ENCODE data around the gene SMIM22.
A peak's percentile ranks its signal among the peaks of the same experiment; 100 is the strongest.

SMIM22 gene

DNA sequence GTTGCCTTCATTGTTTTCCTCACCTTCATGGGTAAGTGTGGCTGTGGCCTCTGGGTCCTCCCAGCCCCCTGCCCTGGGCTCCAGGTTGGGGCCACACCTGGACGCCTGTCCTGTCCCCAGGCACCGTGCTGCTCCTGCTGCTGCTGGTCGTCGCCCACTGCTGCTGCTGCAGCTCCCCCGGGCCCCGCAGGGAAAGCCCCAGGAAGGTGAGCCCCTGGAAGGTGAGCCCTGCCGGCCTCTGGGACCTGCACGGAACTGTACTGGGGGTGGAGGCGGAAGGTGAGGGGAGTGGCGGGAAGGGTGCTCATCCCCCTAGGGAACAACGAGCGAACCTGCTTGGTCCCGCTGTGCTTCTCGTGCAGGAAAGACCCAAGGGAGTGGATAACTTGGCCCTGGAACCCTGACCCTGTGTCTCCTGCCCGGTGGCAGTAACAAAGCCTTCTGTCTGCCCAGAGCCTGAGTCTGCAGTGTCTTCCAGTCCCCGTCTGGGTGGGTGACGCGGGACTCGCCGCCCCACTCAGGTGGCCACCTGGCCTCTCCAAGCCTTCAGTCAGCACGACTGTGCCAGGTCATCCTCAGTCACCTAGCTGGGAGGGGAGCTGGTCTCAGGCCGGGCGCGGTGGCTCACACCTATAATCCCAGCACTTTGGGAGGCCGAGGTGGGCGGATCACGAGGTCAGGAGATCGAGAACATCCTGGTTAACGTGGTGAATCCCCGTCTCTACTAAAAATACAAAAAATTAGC is 831 bp downstream of the SMIM22 start:
- DNase-seq, result no peak

DNA sequence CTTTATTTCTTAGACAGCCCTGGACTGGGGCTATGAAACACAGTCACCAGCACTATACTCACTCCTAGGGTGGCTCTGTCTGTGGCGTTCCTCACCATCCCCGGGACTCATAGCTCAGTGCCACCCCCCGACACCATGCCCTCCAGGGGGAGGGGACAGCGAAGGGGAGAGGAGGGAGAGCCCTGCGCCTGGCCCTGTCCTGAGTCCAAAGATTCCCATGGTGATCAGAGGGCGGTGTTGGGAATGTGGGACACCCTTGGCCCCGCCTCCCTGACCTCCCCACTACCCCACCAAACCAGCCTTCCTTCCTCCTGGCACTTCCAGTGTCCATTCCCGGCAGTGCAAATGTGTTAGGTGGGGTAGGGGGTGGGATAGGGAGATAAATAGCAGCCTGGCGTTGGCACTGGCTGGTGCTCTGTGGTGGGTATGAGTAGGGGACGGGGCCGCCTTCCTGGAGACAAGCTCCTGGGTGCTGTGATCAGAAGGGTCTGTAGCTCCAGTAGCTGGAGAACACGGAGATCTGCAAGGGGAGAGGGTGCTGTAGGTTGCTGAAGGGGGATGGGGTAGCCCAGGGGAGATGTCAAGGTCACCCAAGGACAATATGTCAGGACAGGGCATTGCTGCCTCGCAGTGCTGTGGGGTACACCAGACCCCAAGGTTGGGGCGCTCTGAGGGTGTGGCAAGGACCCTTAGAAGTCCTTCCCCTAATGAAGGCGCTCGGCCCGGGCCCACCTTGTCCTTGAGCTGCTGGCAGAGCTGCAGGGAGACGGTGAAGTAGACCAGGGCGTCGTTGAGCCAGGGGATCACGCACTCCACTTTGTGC is 2.0 kb downstream of the SMIM22 start:
- DNase-seq, result no peak

DNA sequence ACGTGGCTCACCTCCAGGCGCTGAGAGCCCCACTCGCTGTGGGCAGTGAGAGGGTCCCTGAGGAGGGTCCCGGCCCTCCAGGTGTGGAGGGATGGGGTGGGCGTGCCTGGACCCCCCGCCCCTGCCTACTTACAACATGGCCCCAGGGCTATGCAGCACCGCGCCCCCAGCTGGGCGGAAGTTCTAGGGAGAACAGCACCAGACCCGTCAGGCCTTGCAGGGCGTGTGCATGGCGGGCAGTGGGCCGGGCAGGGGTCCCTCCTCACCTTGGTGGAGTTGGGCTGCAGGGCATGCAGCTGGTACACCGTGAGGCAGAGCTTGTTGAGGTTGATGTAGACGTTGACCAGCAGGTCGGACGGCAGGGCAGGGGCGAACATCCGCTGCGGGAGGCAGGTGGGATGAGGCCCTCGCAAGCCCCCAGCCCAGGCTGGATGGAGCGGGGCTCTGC is 2.7 kb downstream of the SMIM22 start:
- DNase-seq, result no peak

DNA sequence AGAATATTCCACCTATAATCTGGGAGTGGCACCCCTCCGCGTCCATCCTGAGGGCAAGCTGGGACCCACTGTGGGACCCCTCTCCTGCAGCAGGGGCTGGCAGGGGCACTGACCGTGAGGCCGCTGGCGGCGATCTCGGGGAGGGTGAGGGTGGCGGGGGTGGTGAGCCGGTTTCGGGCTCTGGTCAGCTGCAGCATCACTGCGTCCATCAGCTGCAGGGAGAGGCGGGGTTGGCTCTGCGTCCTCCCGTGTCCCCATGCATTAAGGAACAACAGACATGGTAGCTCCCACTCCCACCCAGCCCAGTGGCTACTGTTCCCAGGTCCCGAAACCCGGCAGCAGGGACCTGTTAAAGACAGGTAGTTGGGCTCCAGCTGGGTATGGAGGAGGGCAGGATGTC is 3.3 kb downstream of the SMIM22 start:
- no peak for DNase-seq

DNA sequence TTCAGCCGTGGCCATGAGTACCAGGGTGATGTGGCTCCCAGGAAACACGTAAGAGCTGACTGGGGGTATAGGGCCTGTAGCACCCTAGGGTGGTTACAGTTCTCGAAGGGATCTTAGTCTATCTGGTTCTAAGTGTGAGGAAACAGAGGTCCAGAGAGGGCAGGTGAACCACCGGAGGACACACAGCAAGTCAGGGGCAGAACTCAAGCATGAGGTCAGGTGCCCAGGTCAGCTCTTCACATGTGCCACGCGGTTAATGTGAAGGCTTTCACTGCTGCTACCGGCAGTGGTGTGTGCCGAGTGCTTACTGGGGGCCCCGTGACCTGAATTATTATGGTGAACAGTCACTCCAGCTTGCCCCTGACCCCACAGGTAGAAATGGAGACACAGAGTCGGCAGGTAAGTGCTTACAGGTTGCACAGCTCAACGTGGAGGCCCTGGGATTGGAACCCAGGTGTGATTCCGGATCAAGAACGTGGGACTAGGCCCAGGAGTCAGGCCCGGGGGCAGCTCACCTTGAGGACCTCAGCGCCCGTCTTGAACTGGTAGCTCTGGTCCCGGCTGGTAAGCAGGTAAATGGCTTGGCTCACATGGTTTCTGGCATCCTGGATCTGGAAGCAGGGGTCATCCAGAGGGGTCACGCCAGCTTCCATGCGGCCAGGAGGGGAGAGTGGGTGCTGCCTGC is 4.1 kb downstream of the SMIM22 start:
- DNase-seq, result no peak

DNA sequence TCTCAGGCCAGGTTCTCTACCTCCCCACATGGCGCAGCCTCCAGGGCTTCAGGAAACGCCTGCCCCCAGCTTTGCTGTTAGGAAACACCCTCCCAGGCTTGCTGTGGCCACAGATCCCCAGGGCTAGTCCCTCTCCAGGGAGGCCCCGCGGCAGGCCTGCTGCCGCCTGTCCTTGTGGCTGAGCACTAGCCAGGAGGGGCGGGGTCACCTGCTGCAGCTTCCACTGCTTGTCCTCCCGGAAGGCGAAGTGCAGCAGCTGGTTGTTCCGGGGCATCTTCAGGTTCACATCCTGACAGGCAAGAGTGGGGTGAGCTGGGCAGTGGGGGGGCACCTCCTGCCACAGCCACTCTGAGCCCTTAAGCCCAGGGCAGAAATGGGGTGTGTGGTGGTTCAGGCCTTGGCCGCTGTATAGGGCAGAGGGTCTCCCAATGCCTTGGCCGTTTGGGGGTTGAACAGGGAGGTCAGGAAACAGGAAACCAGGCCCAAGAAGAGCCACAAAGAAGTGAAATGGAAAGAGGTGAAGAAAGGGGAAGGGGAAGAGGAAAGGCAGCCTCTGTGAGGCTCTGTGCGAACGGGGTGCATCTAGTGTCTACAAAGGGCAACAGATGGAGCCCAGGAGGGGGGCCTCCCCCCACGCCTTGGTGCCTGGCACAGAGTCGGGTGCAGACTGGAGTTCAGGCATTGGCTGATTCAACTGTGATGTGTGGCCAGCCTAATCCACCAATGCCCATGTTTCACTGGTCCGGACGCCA is 5.3 kb downstream of the SMIM22 start:
- peak in 45 of 51 donors; percentile 6 to 95 (median 72) for DNase-seq

DNA sequence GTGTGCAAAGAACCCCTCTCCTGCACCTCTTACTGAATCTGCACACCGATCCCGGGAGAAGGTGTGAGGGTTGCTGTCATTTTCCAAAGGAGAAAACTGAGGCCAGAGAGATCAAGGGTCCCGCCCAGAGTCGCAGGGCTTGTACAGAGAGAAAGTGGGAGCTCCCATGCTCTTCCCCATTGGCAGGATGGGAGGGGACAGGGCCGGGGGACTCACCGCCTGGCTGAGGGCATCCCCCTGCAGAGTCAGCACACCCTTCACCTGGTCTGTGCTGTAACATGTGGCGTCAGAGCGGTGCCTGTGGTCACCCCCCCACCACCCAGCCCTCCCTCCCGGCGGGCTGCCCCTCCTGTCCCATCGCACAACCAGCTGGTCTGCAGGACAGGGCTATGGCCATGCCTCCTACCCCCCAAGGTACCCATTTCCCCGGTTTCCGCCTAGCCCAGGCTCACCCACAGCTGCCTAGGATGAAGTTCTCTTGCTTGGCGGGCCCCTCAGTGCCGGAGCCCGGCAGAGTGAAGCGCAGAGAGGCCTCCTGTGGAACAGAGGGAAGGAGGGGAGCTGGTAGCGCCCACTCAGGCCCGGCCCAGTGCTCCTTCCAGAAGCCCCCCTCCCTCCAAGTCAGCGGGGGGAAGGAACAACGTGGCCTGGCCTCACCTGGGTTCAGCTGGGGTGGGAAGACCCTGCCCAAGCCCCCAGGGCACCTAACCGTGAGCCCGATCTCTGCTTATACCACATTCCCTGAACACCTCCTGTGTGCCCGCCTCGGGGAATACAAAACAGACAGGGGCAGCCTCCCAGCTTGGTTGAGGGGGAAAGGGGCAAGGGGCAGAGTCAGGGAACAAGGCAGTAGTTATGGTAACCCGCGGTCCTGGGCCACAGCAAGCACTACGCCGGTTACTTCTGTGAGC is 6.1 kb downstream of the SMIM22 start:
- DNase-seq, result peak in 9 of 51 donors; percentile 29 to 57 (median 47)

DNA sequence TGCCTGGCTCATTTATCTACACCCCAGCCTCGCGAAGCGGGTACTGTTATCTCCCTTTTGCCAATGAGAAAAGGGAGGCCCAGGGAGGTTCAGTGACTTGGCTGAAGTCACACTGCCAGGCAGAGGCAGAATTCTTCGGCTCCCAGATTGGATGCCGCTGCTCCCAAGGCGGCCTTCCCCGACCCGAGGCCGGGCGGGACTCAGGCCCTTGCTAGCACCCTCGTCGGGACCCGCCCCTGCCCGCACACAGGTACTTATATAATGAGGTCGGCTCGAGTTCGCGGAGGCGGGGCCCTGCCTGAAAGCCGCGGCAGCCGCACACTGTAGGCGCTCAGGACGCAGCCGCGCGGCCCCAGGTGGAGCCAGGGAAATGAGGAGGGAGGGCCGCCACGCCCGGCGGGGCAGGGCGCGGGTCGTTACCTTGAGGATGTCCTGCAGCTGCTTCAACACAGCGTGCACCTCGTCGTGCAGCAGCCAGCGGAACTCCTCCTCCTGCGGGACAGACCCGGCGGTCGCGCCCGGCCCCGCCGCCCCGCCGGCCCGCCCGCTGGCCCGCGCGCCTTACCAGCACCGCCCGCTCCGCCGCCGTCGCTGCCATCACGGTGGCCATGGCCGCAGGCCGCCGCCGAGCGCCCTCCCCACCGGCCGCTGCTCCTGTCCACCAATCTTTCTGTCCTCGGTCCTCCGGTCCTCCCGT is 6.9 kb downstream of the SMIM22 start, which contains the start of gene ROGDI:
Gene ROGDI, minus strand, starts transcription at position 672 of the 697 bp plus-strand sequence. Its CDS starts 62 bp downstream, at position 610.
- peak in 40 of 51 donors; percentile 9 to 85 (median 53) for DNase-seq

DNA sequence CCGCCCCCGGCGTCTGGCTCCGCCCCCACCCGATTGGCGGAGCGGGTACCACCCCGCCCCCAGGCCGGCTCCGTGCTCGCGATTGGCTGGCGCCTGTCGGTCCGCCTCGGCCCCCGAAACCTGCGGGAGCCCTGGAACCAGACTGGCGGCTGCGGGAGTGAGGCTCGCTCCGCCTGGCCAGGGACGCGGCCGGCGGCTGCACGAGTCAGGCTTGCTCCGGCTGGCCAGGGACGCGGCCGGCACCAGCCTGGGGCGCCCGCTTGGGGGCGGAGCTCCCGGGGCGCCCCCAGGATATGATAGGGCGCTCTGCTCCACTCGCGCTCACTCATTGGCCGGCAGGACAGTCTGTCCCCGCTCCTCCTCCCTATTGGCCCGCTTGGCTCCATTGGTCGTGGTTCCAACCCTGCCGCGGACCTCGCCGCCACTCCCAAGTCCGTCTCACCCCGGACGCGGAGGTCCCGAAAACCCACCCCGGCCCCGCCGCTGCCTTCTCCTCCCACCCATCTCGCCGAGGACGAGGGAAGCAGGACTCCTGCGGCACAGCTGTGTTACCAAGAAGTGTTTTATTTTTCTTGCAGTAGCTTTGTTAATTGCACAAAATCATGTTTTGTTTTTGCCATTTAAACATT is 7.6 kb downstream of the SMIM22 start:
- peak; percentile 71 to 99 (median 95) for DNase-seq

DNA sequence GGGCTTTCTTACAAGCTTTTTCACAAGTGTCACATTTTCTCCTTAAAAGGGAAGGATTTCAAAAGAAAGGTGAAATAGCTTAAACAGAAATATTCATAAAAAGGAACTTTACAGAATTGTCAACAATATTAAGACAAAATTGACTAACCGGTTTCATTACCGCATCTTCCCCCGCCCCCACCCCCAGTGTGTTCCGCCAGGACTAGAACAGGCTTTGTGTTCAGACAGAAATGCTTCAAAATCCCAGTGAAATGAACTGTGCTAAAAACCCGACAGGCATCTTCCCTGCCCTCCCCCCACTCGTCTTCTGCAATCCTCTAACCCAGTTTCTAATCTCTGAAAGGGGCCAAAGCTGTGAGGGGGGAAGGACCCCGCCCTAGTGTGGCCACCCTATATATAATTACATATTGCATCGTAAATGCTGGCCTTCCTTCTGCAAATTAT is 8.3 kb downstream of the SMIM22 start:
- DNase-seq, result no peak

DNA sequence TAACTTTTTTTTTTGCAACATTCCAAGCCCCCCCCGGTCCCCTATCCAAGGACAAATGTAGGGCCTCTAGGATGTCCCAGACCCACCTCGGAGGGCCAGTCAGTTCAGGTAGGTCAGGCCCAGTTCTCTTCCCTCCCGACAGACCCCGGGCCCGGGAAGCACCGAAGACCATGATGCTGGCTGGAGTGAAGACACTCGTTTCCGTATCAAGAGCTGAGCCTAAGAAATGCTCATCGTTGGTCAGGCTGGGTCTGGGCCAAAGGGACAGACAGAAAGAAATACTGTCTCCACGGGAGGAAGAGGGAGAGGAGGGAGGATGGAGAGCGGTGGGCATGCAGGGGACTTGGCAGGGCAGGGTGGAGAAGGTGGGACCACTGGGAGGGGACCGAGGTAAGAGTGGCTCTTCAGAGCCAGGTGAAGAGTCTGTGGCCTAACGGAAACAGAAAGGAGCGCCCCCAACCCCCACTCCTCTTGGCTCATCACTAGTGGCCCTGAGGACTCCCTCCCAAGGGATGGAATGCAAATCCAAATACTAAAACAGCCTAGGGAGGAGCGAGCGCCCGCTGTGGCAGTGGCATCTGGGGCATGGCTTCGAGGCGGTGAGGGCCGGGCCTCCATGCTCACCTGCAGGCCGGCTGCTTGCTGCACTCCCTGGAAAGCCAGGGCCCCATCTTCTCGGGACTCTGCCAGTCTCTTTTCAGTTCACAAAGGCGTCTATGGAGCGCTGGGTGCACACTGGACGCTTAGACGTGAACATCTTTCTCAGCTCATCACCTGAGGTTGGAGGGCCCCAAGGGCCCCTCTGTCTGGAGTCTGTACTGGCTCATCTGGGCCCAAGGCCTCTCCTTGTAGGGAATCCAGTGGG is 9.0 kb downstream of the SMIM22 start:
- no peak for DNase-seq

DNA sequence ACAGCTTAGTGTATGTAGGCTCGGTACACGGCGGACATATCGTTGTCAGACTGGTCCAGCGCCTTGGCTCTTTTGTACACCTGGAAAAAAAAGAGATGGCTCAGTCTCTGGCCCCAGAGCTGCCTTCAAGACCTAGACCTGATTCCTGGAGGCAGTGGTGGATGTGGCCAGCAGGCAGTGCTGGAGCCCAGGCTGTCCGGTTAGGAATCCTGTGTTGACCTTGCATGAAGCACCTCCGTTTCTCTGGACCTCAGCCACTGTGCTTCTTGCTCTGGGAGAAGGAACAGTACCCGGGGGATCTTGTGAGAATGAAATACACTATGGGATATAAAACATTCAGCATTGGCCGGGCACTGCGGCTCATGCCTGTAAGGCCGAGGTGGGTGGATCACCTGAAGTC is 10.1 kb downstream of the SMIM22 start:
- DNase-seq, result no peak

DNA sequence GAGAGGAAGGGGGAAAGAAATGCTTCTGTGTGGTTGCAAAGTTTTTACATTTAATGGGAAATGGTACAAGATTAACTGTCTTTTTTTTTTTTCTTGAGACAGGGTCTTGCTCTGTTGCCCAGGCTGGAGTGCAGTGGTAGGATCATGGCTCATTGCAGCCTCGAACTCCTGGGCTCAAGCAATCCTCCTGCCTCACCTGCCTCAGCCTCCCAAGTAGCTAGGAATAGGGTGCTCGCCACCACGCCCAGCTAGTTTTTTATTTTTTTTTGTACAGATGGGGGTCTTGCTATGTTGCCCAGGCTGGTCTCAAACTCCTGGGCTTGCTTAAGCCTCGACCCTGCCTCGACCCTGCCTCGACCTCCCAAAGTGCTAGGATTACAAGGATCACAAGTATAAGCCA is 11.1 kb downstream of the SMIM22 start:
- no peak for DNase-seq

DNA sequence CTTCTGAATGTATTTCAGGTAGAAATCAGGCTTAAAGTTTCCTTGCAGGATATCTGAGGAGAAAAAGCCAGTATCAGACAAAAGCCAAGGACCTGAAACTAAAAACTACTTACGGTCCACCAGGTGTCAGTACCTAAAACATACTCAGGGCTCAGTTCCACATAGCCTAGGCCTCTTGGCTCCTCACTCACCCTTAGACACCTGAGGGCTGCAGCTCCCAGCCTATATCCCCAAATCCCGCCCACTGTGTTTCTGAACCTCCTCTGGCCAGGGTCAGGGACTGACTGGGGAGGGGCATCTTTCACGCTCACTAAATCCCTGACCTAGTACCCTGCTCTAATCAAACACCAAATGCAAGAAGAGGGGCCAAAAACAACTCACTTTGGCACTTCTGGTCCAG is 16.1 kb downstream of the SMIM22 start:
- DNase-seq, result no peak

DNA sequence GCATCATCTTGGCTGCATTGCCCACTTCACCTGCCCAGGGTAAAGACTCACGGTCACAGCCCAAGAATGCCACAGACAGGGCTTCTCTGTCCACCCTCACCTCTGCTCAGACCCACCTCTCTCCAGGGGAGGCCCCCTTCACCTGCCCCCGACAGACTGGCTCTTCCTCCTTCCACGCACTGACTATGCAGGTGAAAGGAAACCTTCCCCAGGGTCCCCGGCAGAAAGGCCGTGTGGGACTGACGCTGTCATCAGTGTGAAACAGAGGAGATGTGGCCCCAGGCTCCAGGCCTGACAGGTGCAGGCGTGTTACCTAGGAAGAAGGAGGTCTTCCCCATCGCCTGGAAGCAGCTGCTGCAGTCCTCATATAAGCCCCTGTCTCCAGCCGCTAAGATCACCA is 16.6 kb downstream of the SMIM22 start:
- DNase-seq, result no peak

DNA sequence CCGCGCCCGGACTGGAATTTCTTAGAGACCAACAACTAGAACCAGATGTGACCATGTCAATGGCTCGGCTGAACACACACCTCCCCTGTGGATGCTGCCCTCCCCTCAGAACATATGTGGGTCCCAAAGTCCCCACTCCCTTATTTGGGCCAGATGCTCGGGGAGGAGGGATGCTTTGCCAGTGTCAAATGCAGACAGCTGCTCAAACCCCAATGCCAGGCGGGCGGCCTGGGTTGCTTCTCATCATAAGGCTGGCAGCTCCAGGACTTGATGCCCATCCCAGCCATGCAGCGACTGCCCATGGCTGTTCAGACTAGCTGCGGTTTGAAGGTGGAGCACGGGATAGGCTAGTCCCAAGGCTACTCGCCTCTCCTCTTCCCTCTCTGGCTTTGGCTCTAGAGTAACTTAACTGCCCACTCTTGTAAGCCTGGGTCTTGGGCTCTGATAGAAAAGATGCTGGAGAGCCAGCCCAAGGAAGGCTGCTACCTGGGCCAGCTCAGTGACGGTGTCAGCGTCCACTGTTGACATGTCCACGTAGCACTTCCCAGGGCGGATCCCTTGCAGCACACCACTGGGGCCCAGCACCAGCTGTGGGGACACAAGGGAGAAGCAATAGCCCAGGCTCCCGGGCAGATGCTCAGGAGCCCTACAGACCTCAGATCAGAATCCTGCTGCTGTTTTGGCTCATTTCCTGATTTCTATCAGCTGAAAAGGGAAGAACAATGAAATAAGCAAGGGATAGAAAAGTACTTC is 18.3 kb downstream of the SMIM22 start:
- DNase-seq, result no peak

DNA sequence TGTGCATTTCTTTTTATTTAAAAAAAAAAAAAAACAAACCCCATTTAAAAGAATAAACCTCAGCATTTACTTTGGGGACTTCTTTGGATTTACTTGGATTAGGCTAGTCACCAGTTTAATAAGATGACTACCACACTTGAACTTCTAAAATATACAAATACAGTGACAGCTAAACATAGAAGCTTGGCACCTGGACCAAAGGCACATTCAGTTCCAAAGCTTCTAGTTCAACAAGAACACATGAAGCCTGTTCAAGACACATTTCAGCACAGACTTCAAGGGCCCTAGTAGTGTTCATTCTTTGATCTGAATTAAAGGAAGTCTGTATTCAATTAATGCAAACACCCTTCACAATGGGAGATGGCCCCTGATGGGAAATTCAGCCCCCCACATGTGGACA is 18.9 kb downstream of the SMIM22 start:
- DNase-seq, result no peak
